PFSK-1 (cell line): ENCODE results near the gene THSD7B.

Source experiments
- FOXP2 ChIP-seq: optimal IDR thresholded peaks from 2 replicates; pipeline ENCODE3; 2011; ENCODE audit warnings: borderline replicate concordance, control low read depth, inconsistent platforms; ENCODE audit not compliant: insufficient read depth; ENCODE audit errors: extremely low read length, extremely low read depth
- POLR2AphosphoS5 ChIP-seq: IDR thresholded peaks from 2 replicates; pipeline ENCODE4 v1.6.1; 2012; ENCODE audit warnings: low read depth, mild to moderate bottlenecking, control low read depth, low read length, moderate library complexity
- REST ChIP-seq, 2 experiments: IDR thresholded peaks; 2 replicates each; pipeline versions ENCODE4 v1.6.1 to v1.8.0; 2011 to 2012; ENCODE audit warnings: low read depth in 2 of 2, low read length in 2 of 2, control low read depth in 1 of 2, inconsistent platforms in 1 of 2, mild to moderate bottlenecking in 1 of 2, moderate library complexity in 1 of 2; ENCODE audit not compliant: insufficient read depth in 1 of 2
- SIN3A ChIP-seq: IDR thresholded peaks from 2 replicates; pipeline ENCODE4 v1.6.1; 2012; ENCODE audit warnings: mild to moderate bottlenecking, low read length, moderate library complexity, borderline replicate concordance; ENCODE audit not compliant: insufficient read depth
- TAF1 ChIP-seq: IDR thresholded peaks from 2 replicates; pipeline ENCODE4 v1.6.1; 2012; ENCODE audit warnings: low read length, control low read depth, borderline replicate concordance; ENCODE audit not compliant: insufficient read depth

THSD7B gene

GRCh38 chr2:137252934-137253333 is 487.6 kb downstream of the THSD7B start:
- TF ChIP-seq FOXP2 = no peak
- no peak for TF ChIP-seq POLR2AphosphoS5
- TF ChIP-seq REST (IDR thresholded peaks at IDR 0.05; ENCODE audit: insufficient read depth in 1 of 2, low read depth in 2 of 2, low read length in 2 of 2) = no peak
- TF ChIP-seq TAF1 = no peak
- TF ChIP-seq SIN3A = no peak

DNA sequence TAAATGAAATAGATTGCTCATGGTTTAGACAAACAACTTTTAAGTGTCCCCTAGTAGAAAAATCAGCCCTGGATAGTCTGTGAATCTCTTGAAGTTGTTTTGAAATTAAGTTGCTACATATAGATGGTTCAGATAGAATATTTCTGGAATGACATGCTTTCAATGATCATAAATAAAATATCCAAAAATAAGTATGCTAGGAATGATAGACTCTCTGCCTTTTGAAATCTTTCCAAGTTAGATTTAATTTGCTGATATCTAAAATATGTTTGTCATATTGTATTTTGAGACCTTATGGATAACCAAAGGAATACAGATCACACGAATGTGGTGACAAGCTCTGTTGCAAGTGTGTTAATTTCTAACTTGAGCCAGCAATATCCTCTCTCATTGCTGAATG is 488.7 kb downstream of the THSD7B start:
- TF ChIP-seq FOXP2 (no peak), REST (IDR thresholded peaks at IDR 0.05; ENCODE audit: insufficient read depth in 1 of 2, low read depth in 2 of 2, low read length in 2 of 2) (no peak), SIN3A (no peak), POLR2AphosphoS5 (no peak), TAF1 (no peak)

GRCh38 chr2:137255345-137255744 is 490.0 kb downstream of the THSD7B start:
- TF ChIP-seq SIN3A (no peak), REST (IDR thresholded peaks at IDR 0.05; ENCODE audit: insufficient read depth in 1 of 2, low read depth in 2 of 2, low read length in 2 of 2) (no peak), TAF1 (no peak)

- TF ChIP-seq POLR2AphosphoS5 (no peak), TAF1 (no peak), SIN3A (no peak), FOXP2 (no peak), REST (IDR thresholded peaks at IDR 0.05; ENCODE audit: insufficient read depth in 1 of 2, low read depth in 2 of 2, low read length in 2 of 2) (no peak)
These were observed 490.6 kb downstream of the THSD7B start for GRCh38 chr2:137255990-137256389.

DNA sequence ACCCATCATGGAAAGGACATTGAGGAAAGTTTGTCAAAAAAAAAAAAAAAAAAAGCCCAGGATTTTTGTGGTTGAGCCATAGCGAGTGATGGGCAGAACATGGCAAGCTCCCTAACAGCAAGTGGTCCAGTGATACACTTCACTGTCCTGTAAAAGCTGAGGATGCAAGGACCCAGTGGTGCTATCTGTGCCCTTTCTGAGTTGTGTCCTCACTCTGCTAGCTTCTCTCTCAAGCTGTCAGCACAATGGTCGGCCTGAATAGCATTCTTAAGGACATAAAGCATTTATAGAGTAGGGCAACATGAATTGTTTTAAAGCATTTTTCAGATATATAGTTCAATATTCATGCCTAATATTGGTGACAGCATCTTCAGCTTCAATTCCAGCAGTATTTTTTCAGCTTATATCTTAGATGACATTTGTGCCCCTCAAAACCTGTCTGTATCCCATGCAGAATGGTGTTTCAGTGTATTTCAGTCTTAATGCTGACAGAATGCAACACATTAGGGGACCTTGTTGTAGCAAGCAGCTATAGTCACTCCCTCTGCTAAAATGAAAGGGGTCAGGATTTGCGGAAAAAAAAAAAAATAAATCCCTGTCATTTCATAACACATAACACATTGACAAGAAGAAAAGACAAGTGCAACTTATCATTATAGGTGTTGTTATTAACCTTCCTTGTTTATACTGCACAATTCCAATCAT is 496.7 kb downstream of the THSD7B start:
- TF ChIP-seq FOXP2 (no peak), SIN3A (no peak), REST (IDR thresholded peaks at IDR 0.05; ENCODE audit: insufficient read depth in 1 of 2, low read depth in 2 of 2, low read length in 2 of 2) (no peak), POLR2AphosphoS5 (no peak), TAF1 (no peak)
